ENCODE data around the gene DDX3X. TPM values are rescaled to one million over a fixed set of nuclear protein-coding genes. Genes with fewer than 3 reads are reported as not detected.
"Not testable (repeated sequence)": the region's sequence is repeated elsewhere in the genome, so short reads cannot be mapped to it uniquely, and the experiment has no call there.

The DDX3X gene
- polyA plus RNA-seq, 1 donor (not counting 4 experiments of a cell fraction or from before 2014, with no cell fraction given) = 127 TPM

- no peak for FAIRE-seq
- no peak overlapping the region for H3K27ac ChIP-seq (ENCODE audit: control insufficient read depth, insufficient read depth, low read length)
- no peak overlapping the region for H3K4me2 ChIP-seq (ENCODE audit: control insufficient read depth, extremely low read depth, insufficient read depth, low read depth, low read length)
- dilution Hi-C loops (cut with MboI; ENCODE audit: extremely low pct_ligation_motif_present, low sequenced_read_pairs) = no loop called here
- H3K9me3 ChIP-seq (ENCODE audit: control insufficient read depth, low read depth, low read length) = no peaks in the 10 kb centered on the region
- TF ChIP-seq EZH2 (IDR thresholded peaks at IDR 0.05; ENCODE audit: low read length) = no peak
- TF ChIP-seq, protein P1, sequence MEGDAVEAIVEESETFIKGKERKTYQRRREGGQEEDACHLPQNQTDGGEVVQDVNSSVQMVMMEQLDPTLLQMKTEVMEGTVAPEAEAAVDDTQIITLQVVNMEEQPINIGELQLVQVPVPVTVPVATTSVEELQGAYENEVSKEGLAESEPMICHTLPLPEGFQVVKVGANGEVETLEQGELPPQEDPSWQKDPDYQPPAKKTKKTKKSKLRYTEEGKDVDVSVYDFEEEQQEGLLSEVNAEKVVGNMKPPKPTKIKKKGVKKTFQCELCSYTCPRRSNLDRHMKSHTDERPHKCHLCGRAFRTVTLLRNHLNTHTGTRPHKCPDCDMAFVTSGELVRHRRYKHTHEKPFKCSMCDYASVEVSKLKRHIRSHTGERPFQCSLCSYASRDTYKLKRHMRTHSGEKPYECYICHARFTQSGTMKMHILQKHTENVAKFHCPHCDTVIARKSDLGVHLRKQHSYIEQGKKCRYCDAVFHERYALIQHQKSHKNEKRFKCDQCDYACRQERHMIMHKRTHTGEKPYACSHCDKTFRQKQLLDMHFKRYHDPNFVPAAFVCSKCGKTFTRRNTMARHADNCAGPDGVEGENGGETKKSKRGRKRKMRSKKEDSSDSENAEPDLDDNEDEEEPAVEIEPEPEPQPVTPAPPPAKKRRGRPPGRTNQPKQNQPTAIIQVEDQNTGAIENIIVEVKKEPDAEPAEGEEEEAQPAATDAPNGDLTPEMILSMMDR (optimal IDR thresholded peaks at IDR 0.05 in 1 of 3, IDR thresholded peaks at IDR 0.05 in 1 of 3, conservative IDR thresholded peaks at IDR 0.05 in 1 of 3; ENCODE audit: extremely low read depth in 1 of 3, insufficient read depth in 2 of 3, low read length in 3 of 3) = no peak
- H3K27me3 ChIP-seq (ENCODE audit: control insufficient read depth, extremely low read depth, insufficient read depth, low read length) = no peaks in the 10 kb centered on the region
- H3K9me1 ChIP-seq (ENCODE audit: control insufficient read depth, extremely low read depth, insufficient read depth, low read length) = no peaks in the 10 kb centered on the region
- DNase-seq (ENCODE audit: low read depth, low spot score) = no peak
- peaks cover 12% of the 10 kb centered on the region for H4K20me1 ChIP-seq (ENCODE audit: control insufficient read depth, extremely low read depth, insufficient read depth, low read length)
- H3K79me2 ChIP-seq (ENCODE audit: control insufficient read depth, insufficient read depth, low read length) = no peaks in the 10 kb centered on the region
- H3K36me3 ChIP-seq (ENCODE audit: control insufficient read depth in 2 of 2, extremely low read depth in 1 of 2, insufficient read depth in 2 of 2, low read length in 2 of 2) = peaks cover 0 to 3% of the 10 kb centered on the region in 2 experiments
- no peak overlapping the region for H3K9ac ChIP-seq (ENCODE audit: control insufficient read depth, extremely low read depth, insufficient read depth, low read length)
- H3K4me3 ChIP-seq (ENCODE audit: control insufficient read depth in 2 of 3, extremely low read depth in 1 of 3, insufficient read depth in 2 of 3, low read depth in 1 of 3, low read length in 3 of 3) = no peak overlapping the region
- H2AFZ ChIP-seq (ENCODE audit: control insufficient read depth, low read length) = no peak overlapping the region
- no peaks in the 10 kb centered on the region for H3K4me1 ChIP-seq (ENCODE audit: control insufficient read depth, extremely low read depth, insufficient read depth, low read length)
Measured at GRCh38 chrX:41353985-41354384, 20.0 kb downstream of the DDX3X start.

- Histone ChIP-seq H3K27ac (ENCODE audit: control insufficient read depth, insufficient read depth, low read length) (no peak overlapping the region), H3K79me2 (ENCODE audit: control insufficient read depth, insufficient read depth, low read length) (no peaks in the 10 kb centered on the region), H3K9me1 (ENCODE audit: control insufficient read depth, extremely low read depth, insufficient read depth, low read length) (no peaks in the 10 kb centered on the region), H3K4me3 (ENCODE audit: control insufficient read depth in 2 of 3, extremely low read depth in 1 of 3, insufficient read depth in 2 of 3, low read depth in 1 of 3, low read length in 3 of 3) (no peak overlapping the region), H2AFZ (ENCODE audit: control insufficient read depth, low read length) (no peak overlapping the region), H3K4me1 (ENCODE audit: control insufficient read depth, extremely low read depth, insufficient read depth, low read length) (no peaks in the 10 kb centered on the region), H3K4me2 (ENCODE audit: control insufficient read depth, extremely low read depth, insufficient read depth, low read depth, low read length) (no peak overlapping the region), H3K9ac (ENCODE audit: control insufficient read depth, extremely low read depth, insufficient read depth, low read length) (no peak overlapping the region), H3K9me3 (ENCODE audit: control insufficient read depth, low read depth, low read length) (no peaks in the 10 kb centered on the region), H3K36me3 (ENCODE audit: control insufficient read depth in 2 of 2, extremely low read depth in 1 of 2, insufficient read depth in 2 of 2, low read length in 2 of 2) (no peaks in the 10 kb centered on the region), H4K20me1 (ENCODE audit: control insufficient read depth, extremely low read depth, insufficient read depth, low read length) (no peaks in the 10 kb centered on the region), H3K27me3 (ENCODE audit: control insufficient read depth, extremely low read depth, insufficient read depth, low read length) (no peaks in the 10 kb centered on the region)
- TF ChIP-seq, protein P1 (optimal IDR thresholded peaks at IDR 0.05 in 1 of 3, IDR thresholded peaks at IDR 0.05 in 1 of 3, conservative IDR thresholded peaks at IDR 0.05 in 1 of 3; ENCODE audit: extremely low read depth in 1 of 3, insufficient read depth in 2 of 3, low read length in 3 of 3) = no peak
- FAIRE-seq = no peak
- dilution Hi-C loops (cut with MboI; ENCODE audit: extremely low pct_ligation_motif_present, low sequenced_read_pairs) = no loop called here
- DNase-seq (ENCODE audit: low read depth, low spot score) = no peak
Measured at GRCh38 chrX:41369152-41369551, 35.2 kb downstream of the DDX3X start.

GRCh38 chrX:41371575-41371974 is 37.6 kb downstream of the DDX3X start:
- H2AFZ ChIP-seq (ENCODE audit: control insufficient read depth, low read length); H3K9me3 ChIP-seq (ENCODE audit: control insufficient read depth, low read depth, low read length); H3K27ac ChIP-seq (ENCODE audit: control insufficient read depth, insufficient read depth, low read length); H3K4me1 ChIP-seq (ENCODE audit: control insufficient read depth, extremely low read depth, insufficient read depth, low read length); H3K27me3 ChIP-seq (ENCODE audit: control insufficient read depth, extremely low read depth, insufficient read depth, low read length); H3K79me2 ChIP-seq (ENCODE audit: control insufficient read depth, insufficient read depth, low read length); FAIRE-seq; H4K20me1 ChIP-seq (ENCODE audit: control insufficient read depth, extremely low read depth, insufficient read depth, low read length); H3K9ac ChIP-seq (ENCODE audit: control insufficient read depth, extremely low read depth, insufficient read depth, low read length); dilution Hi-C loops (cut with MboI; ENCODE audit: extremely low pct_ligation_motif_present, low sequenced_read_pairs); H3K4me2 ChIP-seq (ENCODE audit: control insufficient read depth, extremely low read depth, insufficient read depth, low read depth, low read length); H3K4me3 ChIP-seq (ENCODE audit: control insufficient read depth in 2 of 3, extremely low read depth in 1 of 3, insufficient read depth in 2 of 3, low read depth in 1 of 3, low read length in 3 of 3); DNase-seq (ENCODE audit: low read depth, low spot score); H3K36me3 ChIP-seq (ENCODE audit: control insufficient read depth in 2 of 2, extremely low read depth in 1 of 2, insufficient read depth in 2 of 2, low read length in 2 of 2); H3K9me1 ChIP-seq (ENCODE audit: control insufficient read depth, extremely low read depth, insufficient read depth, low read length): not testable (repeated sequence)

Data from keratinocyte (primary cell).